ENCODE measurements around the gene ACSBG1. TPM values are rescaled to one million over a fixed set of nuclear protein-coding genes. Genes with fewer than 3 reads are reported as not detected.

Gene ACSBG1
- total and polyA plus RNA-seq, 10 of the 15 experiments (the other 5 are each of a cell fraction or from before 2014, with no cell fraction given) = 0.11 to 0.75 (median 0.42) TPM

DNA sequence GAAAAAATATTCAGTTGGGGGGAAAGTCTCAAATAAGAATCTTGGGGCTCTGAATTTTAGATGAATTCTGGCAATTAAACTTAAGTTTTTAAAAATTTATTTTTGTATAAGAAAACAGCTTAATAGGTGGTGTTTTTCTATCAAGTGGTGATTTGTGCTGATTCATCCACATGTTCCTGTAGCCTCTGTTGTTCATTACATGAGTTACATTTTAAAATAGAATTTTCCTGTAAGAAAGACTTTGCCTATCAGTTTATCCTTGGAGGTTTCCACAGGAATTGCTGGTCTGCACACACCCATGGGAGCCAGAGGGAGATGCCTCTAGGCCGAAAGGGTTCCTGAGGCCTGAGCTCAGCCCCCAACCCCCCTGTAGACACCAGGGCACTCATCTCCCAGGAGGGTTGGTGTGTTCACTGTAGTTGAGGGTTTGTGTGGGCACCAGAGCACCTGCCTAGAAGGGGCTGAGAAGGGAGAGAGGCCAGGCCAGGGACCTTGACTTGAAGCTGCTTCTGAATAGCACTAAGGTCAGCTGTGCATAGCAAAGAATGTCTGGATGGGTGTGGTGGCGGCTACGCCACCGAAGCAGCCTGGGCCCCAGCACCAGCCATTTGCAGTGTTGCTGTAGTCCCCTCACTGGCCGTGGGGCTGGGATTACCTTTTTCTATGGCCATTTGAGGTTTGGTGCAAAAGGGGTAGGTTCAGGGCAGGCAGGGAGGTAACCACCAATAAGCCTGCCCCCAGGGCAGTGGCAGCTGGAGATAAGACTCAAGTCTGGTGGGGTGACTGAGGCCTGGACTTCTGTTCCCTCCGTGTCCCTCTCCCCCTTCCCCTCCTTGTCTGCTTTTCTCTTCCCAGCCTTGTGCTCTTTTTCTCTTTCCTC, 41.9 kb upstream of the ACSBG1 start:
- WGBS (ENCODE audit: insufficient coverage, insufficient replicate concordance, low lambda C conversion rate, missing lambda C conversion rate) = 60% methylated on average over 6 of the region's 6 CpGs
- ATAC-seq = no peak

DNA sequence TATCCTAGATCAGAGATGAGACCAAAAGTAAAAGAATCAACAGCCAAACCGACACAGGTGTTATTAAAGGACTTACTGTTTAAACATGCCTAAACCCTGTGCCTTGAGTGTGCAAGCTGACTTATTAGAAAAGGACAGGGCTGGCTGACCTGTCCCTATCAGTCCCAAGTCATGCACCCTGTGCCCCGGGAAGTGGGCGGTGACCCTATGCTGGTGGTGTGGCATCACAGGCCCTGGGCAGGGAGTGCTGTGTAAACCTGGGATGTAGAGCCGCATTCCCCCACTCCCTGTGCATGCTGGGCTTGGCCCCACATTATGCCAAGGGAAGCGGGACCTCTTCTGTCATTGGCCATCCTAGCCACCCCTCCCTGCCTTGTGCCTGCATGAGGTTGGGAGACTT, 40.6 kb upstream of the ACSBG1 start:
- SMC1A ChIA-PET (ENCODE audit: uncharacterized antibody, unreplicated experiment) = no interaction called here
- Histone ChIP-seq H3K4me1 (ENCODE audit: control insufficient read depth, insufficient read depth, low read length) (no peaks in the 10 kb centered on the region), H3K4me3 (no peak overlapping the region), H2AFZ (ENCODE audit: control insufficient read depth, low read depth, low read length) (no peak overlapping the region), H3K4me2 (ENCODE audit: control insufficient read depth, insufficient read depth) (no peak overlapping the region), H3K9me3 (replicated peaks; ENCODE audit: control insufficient read depth, insufficient read depth, low read length) (no peaks in the 10 kb centered on the region), H3K36me3 (ENCODE audit: control insufficient read depth in 2 of 2, insufficient read depth in 2 of 2, low read length in 1 of 2) (peaks cover 4% of the 10 kb centered on the region in 2 experiments; a peak in 2 of 4 replicates), H4K20me1 (ENCODE audit: control insufficient read depth, insufficient read depth) (no peaks in the 10 kb centered on the region), H3K27ac (ENCODE audit: control insufficient read depth, insufficient read depth) (no peak overlapping the region), H3K9ac (ENCODE audit: control insufficient read depth, insufficient read depth, low read length) (no peak overlapping the region), H3K79me2 (ENCODE audit: control insufficient read depth, insufficient read depth, low read length) (no peaks in the 10 kb centered on the region), H3K27me3 (replicated peaks in 1 of 2; ENCODE audit: control insufficient read depth in 2 of 2, insufficient read depth in 2 of 2, low read length in 1 of 2) (no peaks in the 10 kb centered on the region)
- FAIRE-seq (no peak), ATAC-seq (no peak), DNase-seq (ENCODE audit: low read depth, low spot score) (no peak)
- no TSS peak for BruUV-seq (replicated peaks)
- CTCF ChIA-PET = no interaction called here
- POLR2A ChIA-PET = no interaction called here
- RAD21 ChIA-PET (ENCODE audit: unreplicated experiment) = no interaction called here
- 95% methylated on average over 5 of the region's 5 CpGs for WGBS (ENCODE audit: insufficient coverage, insufficient replicate concordance, low lambda C conversion rate, missing lambda C conversion rate)
- intact Hi-C loops (cut with micrococcal nuclease; ENCODE audit: unreplicated experiment) (no loop called here), in situ Hi-C loops (cut with MboI) (no loop called here)
- TF ChIP-seq, protein P1, sequence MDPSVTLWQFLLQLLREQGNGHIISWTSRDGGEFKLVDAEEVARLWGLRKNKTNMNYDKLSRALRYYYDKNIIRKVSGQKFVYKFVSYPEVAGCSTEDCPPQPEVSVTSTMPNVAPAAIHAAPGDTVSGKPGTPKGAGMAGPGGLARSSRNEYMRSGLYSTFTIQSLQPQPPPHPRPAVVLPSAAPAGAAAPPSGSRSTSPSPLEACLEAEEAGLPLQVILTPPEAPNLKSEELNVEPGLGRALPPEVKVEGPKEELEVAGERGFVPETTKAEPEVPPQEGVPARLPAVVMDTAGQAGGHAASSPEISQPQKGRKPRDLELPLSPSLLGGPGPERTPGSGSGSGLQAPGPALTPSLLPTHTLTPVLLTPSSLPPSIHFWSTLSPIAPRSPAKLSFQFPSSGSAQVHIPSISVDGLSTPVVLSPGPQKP (IDR thresholded peaks at IDR 0.05; ENCODE audit: low read depth, low read length) = no peak
- TF ChIP-seq CBFB (IDR thresholded peaks at IDR 0.05; ENCODE audit: low read depth) (no peak), ZNF207 (IDR thresholded peaks at IDR 0.05; ENCODE audit: borderline replicate concordance) (no peak), SREBF2 (IDR thresholded peaks at IDR 0.05; ENCODE audit: low read length) (no peak), MYC (IDR thresholded peaks at IDR 0.05; ENCODE audit: insufficient read depth, insufficient read length, insufficient replicate concordance, low read length, severe bottlenecking) (no peak), RELA (IDR thresholded peaks at IDR 0.05; ENCODE audit: borderline replicate concordance, partially characterized antibody) (no peak), SPI1 (IDR thresholded peaks at IDR 0.05; ENCODE audit: borderline replicate concordance, insufficient read depth, low read depth, low read length) (no peak), RBBP5 (conservative IDR thresholded peaks at IDR 0.05) (no peak)
- TF ChIP-seq, protein P2, sequence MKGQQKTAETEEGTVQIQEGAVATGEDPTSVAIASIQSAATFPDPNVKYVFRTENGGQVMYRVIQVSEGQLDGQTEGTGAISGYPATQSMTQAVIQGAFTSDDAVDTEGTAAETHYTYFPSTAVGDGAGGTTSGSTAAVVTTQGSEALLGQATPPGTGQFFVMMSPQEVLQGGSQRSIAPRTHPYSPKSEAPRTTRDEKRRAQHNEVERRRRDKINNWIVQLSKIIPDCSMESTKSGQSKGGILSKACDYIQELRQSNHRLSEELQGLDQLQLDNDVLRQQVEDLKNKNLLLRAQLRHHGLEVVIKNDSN (IDR thresholded peaks at IDR 0.05; ENCODE audit: borderline replicate concordance, extremely low read length, insufficient read depth, low read depth, low read length) = no peak

More for the DNA sequence above, 41.9 kb upstream of the ACSBG1 start:
- RAD21 ChIA-PET (ENCODE audit: unreplicated experiment) = no interaction called here
- H3K9me3 ChIP-seq (replicated peaks; ENCODE audit: control insufficient read depth, insufficient read depth, low read length) = no peaks in the 10 kb centered on the region
- H3K4me2 ChIP-seq (ENCODE audit: control insufficient read depth, insufficient read depth) = no peak overlapping the region
- TF ChIP-seq, protein P3, sequence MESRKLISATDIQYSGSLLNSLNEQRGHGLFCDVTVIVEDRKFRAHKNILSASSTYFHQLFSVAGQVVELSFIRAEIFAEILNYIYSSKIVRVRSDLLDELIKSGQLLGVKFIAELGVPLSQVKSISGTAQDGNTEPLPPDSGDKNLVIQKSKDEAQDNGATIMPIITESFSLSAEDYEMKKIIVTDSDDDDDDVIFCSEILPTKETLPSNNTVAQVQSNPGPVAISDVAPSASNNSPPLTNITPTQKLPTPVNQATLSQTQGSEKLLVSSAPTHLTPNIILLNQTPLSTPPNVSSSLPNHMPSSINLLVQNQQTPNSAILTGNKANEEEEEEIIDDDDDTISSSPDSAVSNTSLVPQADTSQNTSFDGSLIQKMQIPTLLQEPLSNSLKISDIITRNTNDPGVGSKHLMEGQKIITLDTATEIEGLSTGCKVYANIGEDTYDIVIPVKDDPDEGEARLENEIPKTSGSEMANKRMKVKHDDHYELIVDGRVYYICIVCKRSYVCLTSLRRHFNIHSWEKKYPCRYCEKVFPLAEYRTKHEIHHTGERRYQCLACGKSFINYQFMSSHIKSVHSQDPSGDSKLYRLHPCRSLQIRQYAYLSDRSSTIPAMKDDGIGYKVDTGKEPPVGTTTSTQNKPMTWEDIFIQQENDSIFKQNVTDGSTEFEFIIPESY (IDR thresholded peaks at IDR 0.05) = no peak
- TF ChIP-seq RAD21 (IDR thresholded peaks at IDR 0.05; ENCODE audit: insufficient read depth, low read depth, low read length) (no peak), RFX5 (IDR thresholded peaks at IDR 0.05; ENCODE audit: low read depth, low read length) (no peak), CHD4 (IDR thresholded peaks at IDR 0.05) (no peak)
- H3K4me3 ChIP-seq = no peak overlapping the region
- BruUV-seq (replicated peaks) = no TSS peak
- SMC1A ChIA-PET (ENCODE audit: uncharacterized antibody, unreplicated experiment) = no interaction called here
- DNase-seq (ENCODE audit: low read depth, low spot score) = no peak
- POLR2A ChIA-PET = no interaction called here
- intact Hi-C loops (cut with micrococcal nuclease; ENCODE audit: unreplicated experiment) (no loop called here), in situ Hi-C loops (cut with MboI) (no loop called here)
- H3K27ac ChIP-seq (ENCODE audit: control insufficient read depth, insufficient read depth) = no peak overlapping the region
- no peak for FAIRE-seq
- CTCF ChIA-PET = interaction anchor here (0.5 to 1.0 kb wide), 3 partner anchors 11 to 134 kb away, joined by 3 to 4 read pairs (median 3); no protein-coding TSS in a partner anchor
- H3K36me3 ChIP-seq (ENCODE audit: control insufficient read depth in 2 of 2, insufficient read depth in 2 of 2, low read length in 1 of 2) = peaks cover 4 to 11% of the 10 kb centered on the region in 2 experiments; a peak in 3 of 4 replicates
- no peak overlapping the region for H3K9ac ChIP-seq (ENCODE audit: control insufficient read depth, insufficient read depth, low read length)
- no peaks in the 10 kb centered on the region for H3K4me1 ChIP-seq (ENCODE audit: control insufficient read depth, insufficient read depth, low read length)
- no peaks in the 10 kb centered on the region for H4K20me1 ChIP-seq (ENCODE audit: control insufficient read depth, insufficient read depth)
- H3K79me2 ChIP-seq (ENCODE audit: control insufficient read depth, insufficient read depth, low read length) = no peaks in the 10 kb centered on the region
- H3K27me3 ChIP-seq (replicated peaks in 1 of 2; ENCODE audit: control insufficient read depth in 2 of 2, insufficient read depth in 2 of 2, low read length in 1 of 2) = no peaks in the 10 kb centered on the region
- H2AFZ ChIP-seq (ENCODE audit: control insufficient read depth, low read depth, low read length) = no peak overlapping the region

All from GM12878 (cell line).